GM19043 (cell line): ENCODE measurements around the gene CCR1.
"Not testable (repeated sequence)": the region's sequence is repeated elsewhere in the genome, so short reads cannot be mapped to it uniquely, and the experiment has no call there.

Experiments used
- ATAC-seq: cut with Tn5 transposase; IDR thresholded peaks from one replicate; pipeline ENCODE4 v1.9.1; 2021; ENCODE audit warnings: low read depth; ENCODE audit not compliant: unreplicated experiment

Gene CCR1

GRCh38 chr3:46213201-46213600 lies 5.1 kb upstream of the CCR1 start:
- ATAC-seq = no peak

- no peak for ATAC-seq
Measured at GRCh38 chr3:46212101-46212500, 4.0 kb upstream of the CCR1 start.

- ATAC-seq = no peak
Measured at GRCh38 chr3:46209746-46210470, 1.8 kb upstream of the CCR1 start.

GRCh38 chr3:46209053-46209452 lies 940 bp upstream of the CCR1 start:
- ATAC-seq = no peak

GRCh38 chr3:46207514-46207913 lies 599 bp downstream of the CCR1 start:
- ATAC-seq = not testable (repeated sequence)

GRCh38 chr3:46206282-46207015 lies 1.7 kb downstream of the CCR1 start:
- ATAC-seq = no peak

GRCh38 chr3:46205286-46205960 lies 2.7 kb downstream of the CCR1 start:
- no peak for ATAC-seq

- no peak for ATAC-seq
Measured at GRCh38 chr3:46203681-46204080, 4.4 kb downstream of the CCR1 start.

GRCh38 chr3:46202535-46202934 lies 5.6 kb downstream of the CCR1 start:
- ATAC-seq = no peak

GRCh38 chr3:46200790-46201189 lies 7.3 kb downstream of the CCR1 start:
- ATAC-seq = no peak

- no peak for ATAC-seq
Measured at GRCh38 chr3:46200211-46200610, 7.9 kb downstream of the CCR1 start.

- ATAC-seq = no peak
Measured at GRCh38 chr3:46196261-46196957, 11.7 kb downstream of the CCR1 start.

- no peak for ATAC-seq
Measured at GRCh38 chr3:46194868-46195553, 13.1 kb downstream of the CCR1 start.

GRCh38 chr3:46193436-46193835 lies 14.7 kb downstream of the CCR1 start:
- ATAC-seq = no peak

- no peak for ATAC-seq
Measured at GRCh38 chr3:46192939-46193338, 15.2 kb downstream of the CCR1 start.

GRCh38 chr3:46191730-46192129 lies 16.4 kb downstream of the CCR1 start:
- no peak for ATAC-seq

- ATAC-seq = no peak
Measured at GRCh38 chr3:46188708-46189107, 19.4 kb downstream of the CCR1 start.

- no peak for ATAC-seq
Measured at GRCh38 chr3:46187876-46188275, 20.2 kb downstream of the CCR1 start.

GRCh38 chr3:46187341-46187700 lies 20.8 kb downstream of the CCR1 start:
- peak; percentile 20 for ATAC-seq
